IPS-18a (cell line): ENCODE results near the gene ELP4.

ENCODE experiments used
- H3K27ac ChIP-seq: one replicate; pipeline ENCODE4 v1.5.1; 2013; ENCODE audit warnings: low read length
- H3K27me3 ChIP-seq: one replicate; pipeline ENCODE4 v1.6.1; 2013; ENCODE audit warnings: mild to moderate bottlenecking, low read length; ENCODE audit not compliant: control insufficient read depth, insufficient read depth
- H3K36me3 ChIP-seq: one replicate; pipeline ENCODE4 v1.6.1; 2013; ENCODE audit warnings: low read depth, low read length; ENCODE audit not compliant: control insufficient read depth
- H3K4me1 ChIP-seq: one replicate; pipeline ENCODE4 v1.6.1; 2013; ENCODE audit warnings: low read depth, low read length; ENCODE audit not compliant: control insufficient read depth
- H3K4me3 ChIP-seq: one replicate; pipeline ENCODE4 v1.5.1; 2013; ENCODE audit warnings: low read length
- H3K9ac ChIP-seq: one replicate; pipeline ENCODE4 v1.6.1; 2013; ENCODE audit warnings: mild to moderate bottlenecking, low read length, moderate library complexity
- H3K9me3 ChIP-seq: one replicate; pipeline ENCODE4 v1.6.1; 2013; ENCODE audit warnings: low read depth, low read length; ENCODE audit not compliant: control insufficient read depth

Gene ELP4

GRCh38 chr11:31802609-31802989 is 293.0 kb downstream of the ELP4 start:
- no peak overlapping the region for H3K27ac ChIP-seq
- no peaks in the 10 kb centered on the region for H3K36me3 ChIP-seq
- H3K27me3 ChIP-seq: peaks cover 100% of the 10 kb centered on the region
- no peak overlapping the region for H3K4me3 ChIP-seq
- peaks cover 22% of the 10 kb centered on the region for H3K4me1 ChIP-seq
- no peak overlapping the region for H3K9ac ChIP-seq
- peaks cover 4% of the 10 kb centered on the region for H3K9me3 ChIP-seq

- H3K36me3 ChIP-seq: no peaks in the 10 kb centered on the region
- H3K9me3 ChIP-seq: peaks cover 4% of the 10 kb centered on the region
- no peak overlapping the region for H3K4me3 ChIP-seq
- no peak overlapping the region for H3K9ac ChIP-seq
- H3K4me1 ChIP-seq: peaks cover 27% of the 10 kb centered on the region
- peaks cover 100% of the 10 kb centered on the region for H3K27me3 ChIP-seq
- no peak overlapping the region for H3K27ac ChIP-seq
These were observed 293.6 kb downstream of the ELP4 start for GRCh38 chr11:31802990-31803812.

- Histone ChIP-seq H3K4me1 (peaks cover 30% of the 10 kb centered on the region), H3K9me3 (peaks cover 4% of the 10 kb centered on the region), H3K9ac (no peak overlapping the region), H3K4me3 (no peak overlapping the region), H3K27me3 (peaks cover 100% of the 10 kb centered on the region), H3K36me3 (no peaks in the 10 kb centered on the region), H3K27ac (no peak overlapping the region)
These were observed 294.3 kb downstream of the ELP4 start for GRCh38 chr11:31803813-31804311.

- no peaks in the 10 kb centered on the region for H3K36me3 ChIP-seq
- H3K9ac ChIP-seq: no peak overlapping the region
- H3K4me3 ChIP-seq: peak overlapping the region; percentile 26
- peaks cover 35% of the 10 kb centered on the region for H3K4me1 ChIP-seq
- H3K9me3 ChIP-seq: peaks cover 4% of the 10 kb centered on the region
- peaks cover 100% of the 10 kb centered on the region for H3K27me3 ChIP-seq
- no peak overlapping the region for H3K27ac ChIP-seq
These were observed 294.9 kb downstream of the ELP4 start for GRCh38 chr11:31804312-31805036.

- Histone ChIP-seq H3K36me3 (no peaks in the 10 kb centered on the region), H3K9ac (no peak overlapping the region), H3K9me3 (peaks cover 4% of the 10 kb centered on the region), H3K4me1 (peaks cover 36% of the 10 kb centered on the region), H3K27me3 (peaks cover 100% of the 10 kb centered on the region), H3K27ac (no peak overlapping the region), H3K4me3 (peak overlapping the region; percentile 26)
These were observed 295.6 kb downstream of the ELP4 start for GRCh38 chr11:31805037-31805628.

- peaks cover 36% of the 10 kb centered on the region for H3K4me1 ChIP-seq
- H3K4me3 ChIP-seq: peak overlapping the region; percentile 1
- peaks cover 4% of the 10 kb centered on the region for H3K9me3 ChIP-seq
- H3K36me3 ChIP-seq: no peaks in the 10 kb centered on the region
- no peak overlapping the region for H3K27ac ChIP-seq
- no peak overlapping the region for H3K9ac ChIP-seq
- peaks cover 100% of the 10 kb centered on the region for H3K27me3 ChIP-seq
These were observed 296.1 kb downstream of the ELP4 start for GRCh38 chr11:31805629-31806185.

GRCh38 chr11:31806186-31806927 is 296.8 kb downstream of the ELP4 start:
- Histone ChIP-seq H3K27ac (no peak overlapping the region), H3K36me3 (no peaks in the 10 kb centered on the region), H3K27me3 (peaks cover 100% of the 10 kb centered on the region), H3K9ac (no peak overlapping the region), H3K9me3 (peaks cover 4% of the 10 kb centered on the region), H3K4me3 (peak overlapping the region; percentile 22), H3K4me1 (peaks cover 38% of the 10 kb centered on the region)

- Histone ChIP-seq H3K9me3 (peaks cover 4% of the 10 kb centered on the region), H3K9ac (no peak overlapping the region), H3K36me3 (no peaks in the 10 kb centered on the region), H3K4me3 (no peak overlapping the region), H3K4me1 (peaks cover 38% of the 10 kb centered on the region), H3K27ac (no peak overlapping the region), H3K27me3 (peaks cover 100% of the 10 kb centered on the region)
These were observed 297.6 kb downstream of the ELP4 start for GRCh38 chr11:31806928-31807798.

GRCh38 chr11:31807799-31808667 is 298.5 kb downstream of the ELP4 start:
- Histone ChIP-seq H3K4me1 (peaks cover 41% of the 10 kb centered on the region), H3K27me3 (peaks cover 100% of the 10 kb centered on the region), H3K9ac (no peak overlapping the region), H3K27ac (no peak overlapping the region), H3K4me3 (peak overlapping the region; percentile 60), H3K36me3 (no peaks in the 10 kb centered on the region), H3K9me3 (peaks cover 4% of the 10 kb centered on the region)
